Neuronal stem cell (in vitro differentiated cells): ENCODE data around the gene MARCHF3.

Experiments used
- DNase-seq: peaks from one replicate; pipeline ENCODE4 v3.0.0-alpha.2; 2013; ENCODE audit warnings: low spot score
- H2AFZ ChIP-seq: one replicate; pipeline ENCODE4 v1.6.1; 2013; ENCODE audit warnings: mild to moderate bottlenecking, low read length, inconsistent platforms
- H2AK5ac ChIP-seq: 2 replicates; pipeline ENCODE4 v1.6.1; 2013; ENCODE audit warnings: low read depth, mild to moderate bottlenecking, inconsistent platforms, low read length, moderate library complexity, mixed read lengths
- H2BK120ac ChIP-seq: 2 replicates; pipeline ENCODE4 v1.6.1; 2013; ENCODE audit warnings: low read depth, mild to moderate bottlenecking, inconsistent platforms, low read length, moderate library complexity, mixed read lengths
- H2BK12ac ChIP-seq: one replicate; pipeline ENCODE4 v1.6.1; 2013; ENCODE audit warnings: low read length, inconsistent platforms
- H2BK15ac ChIP-seq: 2 replicates; pipeline ENCODE4 v1.6.1; 2013; ENCODE audit warnings: mild to moderate bottlenecking, low read length, inconsistent platforms, mixed read lengths
- H2BK5ac ChIP-seq: one replicate; pipeline ENCODE4 v1.6.1; 2013; ENCODE audit warnings: inconsistent platforms, mild to moderate bottlenecking, low read length, moderate library complexity
- H3K14ac ChIP-seq: one replicate; pipeline ENCODE4 v1.6.1; 2013; ENCODE audit warnings: low read length, inconsistent platforms
- H3K18ac ChIP-seq: 2 replicates; pipeline ENCODE4 v1.6.1; 2013; ENCODE audit warnings: low read length, inconsistent platforms
- H3K23ac ChIP-seq: 2 replicates; pipeline ENCODE4 v1.6.1; 2013; ENCODE audit warnings: low read depth, mild to moderate bottlenecking, mixed read lengths, low read length, inconsistent platforms; ENCODE audit not compliant: poor library complexity
- H3K27ac ChIP-seq: replicated peaks from 3 replicates; pipeline ENCODE4 v1.5.1; 2013; ENCODE audit warnings: low read length, inconsistent platforms
- H3K27me3 ChIP-seq, 3 experiments: 2 replicates each; pipeline ENCODE4 v1.6.1; 2013; ENCODE audit warnings: low read length in 3 of 3, mild to moderate bottlenecking in 2 of 3, inconsistent platforms in 1 of 3, low read depth in 1 of 3, mixed read lengths in 1 of 3, moderate library complexity in 1 of 3; ENCODE audit not compliant: control insufficient read depth in 3 of 3, insufficient read depth in 3 of 3
- H3K36me3 ChIP-seq, 2 donors: replicated peaks in 1 of 2; 2 replicates each; pipeline ENCODE4 v1.6.1; 2013; ENCODE audit warnings: low read length in 2 of 2; ENCODE audit not compliant: control insufficient read depth in 2 of 2, insufficient read depth in 2 of 2
- H3K4ac ChIP-seq: 2 replicates; pipeline ENCODE4 v1.6.1; 2013; ENCODE audit warnings: inconsistent platforms, mild to moderate bottlenecking, low read length, moderate library complexity
- H3K4me1 ChIP-seq, 2 donors: 1 replicate in 1 of 2; 2 replicates in 1 of 2; pipeline ENCODE4 v1.6.1; 2013; ENCODE audit warnings: low read length in 2 of 2, low read depth in 1 of 2; ENCODE audit not compliant: control insufficient read depth in 2 of 2, insufficient read depth in 1 of 2
- H3K4me2 ChIP-seq: one replicate; pipeline ENCODE4 v1.6.1; 2013; ENCODE audit warnings: mild to moderate bottlenecking, low read length, inconsistent platforms; ENCODE audit not compliant: insufficient read depth, poor library complexity, severe bottlenecking
- H3K4me3 ChIP-seq, 2 donors: 2 replicates each; pipeline ENCODE4 v1.5.1; 2013; ENCODE audit warnings: low read length in 2 of 2, mild to moderate bottlenecking in 2 of 2, inconsistent platforms in 1 of 2, moderate library complexity in 1 of 2
- H3K79me1 ChIP-seq: one replicate; pipeline ENCODE4 v1.6.1; 2013; ENCODE audit warnings: low read depth, mild to moderate bottlenecking, inconsistent platforms, low read length, moderate library complexity
- H3K9ac ChIP-seq: one replicate; pipeline ENCODE4 v1.6.1; 2013; ENCODE audit warnings: mild to moderate bottlenecking, low read depth, low read length, inconsistent platforms; ENCODE audit not compliant: poor library complexity
- H3K9me3 ChIP-seq, 2 donors: replicated peaks in 1 of 2; 2 replicates each; pipeline versions ENCODE3 to v1.6.1; 2013; ENCODE audit warnings: low read length in 2 of 2, mild to moderate bottlenecking in 2 of 2, inconsistent platforms in 1 of 2, low read depth in 1 of 2, mixed read lengths in 1 of 2, moderate library complexity in 1 of 2; ENCODE audit not compliant: control insufficient read depth in 2 of 2, insufficient read depth in 1 of 2
- H4K8ac ChIP-seq: one replicate; pipeline ENCODE4 v1.6.1; 2013; ENCODE audit warnings: low read depth, mild to moderate bottlenecking, inconsistent platforms, low read length, moderate library complexity
- H4K91ac ChIP-seq: one replicate; pipeline ENCODE4 v1.6.1; 2013; ENCODE audit warnings: low read length, low read depth, mild to moderate bottlenecking, inconsistent platforms; ENCODE audit not compliant: poor library complexity
- WGBS, 2 donors: extraction: QIAGEN DNeasy Blood & Tissue Kit; methylation state at CpG; one replicate each; pipeline ENCODE4 v1.1.7; 2013; ENCODE audit warnings: missing lambda C conversion rate in 2 of 2, mixed read lengths in 1 of 2; ENCODE audit not compliant: insufficient read length in 2 of 2, insufficient replicate concordance in 1 of 2; ENCODE audit errors: extremely low coverage in 2 of 2; 5-methylcytosine and 5-hydroxymethylcytosine counted together

Gene MARCHF3

GRCh38 chr5:127009784-127010183, 20.6 kb downstream of the MARCHF3 start:
- H2BK120ac ChIP-seq: no peak overlapping the region
- no peak overlapping the region for H4K91ac ChIP-seq
- no peak overlapping the region for H3K18ac ChIP-seq
- H3K27me3 ChIP-seq: no peaks in the 10 kb centered on the region
- DNase-seq: no peak
- no peaks in the 10 kb centered on the region for H3K9me3 ChIP-seq
- no peaks in the 10 kb centered on the region for H3K36me3 ChIP-seq
- no CpG with 5 or more reads among the region's 1 CpG for WGBS, 2 donors
- H3K4me2 ChIP-seq: no peak overlapping the region
- H3K23ac ChIP-seq: no peak overlapping the region
- H3K27ac ChIP-seq: no peak overlapping the region
- no peak overlapping the region for H3K9ac ChIP-seq
- no peak overlapping the region for H3K4ac ChIP-seq
- H2BK5ac ChIP-seq: no peak overlapping the region
- no peak overlapping the region for H3K4me3 ChIP-seq
- no peaks in the 10 kb centered on the region for H3K4me1 ChIP-seq
- H2AK5ac ChIP-seq: no peak overlapping the region
- no peaks in the 10 kb centered on the region for H3K79me1 ChIP-seq
- H3K14ac ChIP-seq: no peak overlapping the region
- H2BK15ac ChIP-seq: no peak overlapping the region
- H4K8ac ChIP-seq: no peak overlapping the region
- no peak overlapping the region for H2AFZ ChIP-seq
- no peak overlapping the region for H2BK12ac ChIP-seq

- H2BK12ac ChIP-seq: no peak overlapping the region
- no peak overlapping the region for H3K14ac ChIP-seq
- WGBS, 2 donors: no CpG with 5 or more reads among the region's 6 CpGs
- H3K9me3 ChIP-seq: no peaks in the 10 kb centered on the region
- DNase-seq: no peak
- H3K27ac ChIP-seq: no peak overlapping the region
- H4K91ac ChIP-seq: no peak overlapping the region
- no peak overlapping the region for H2BK120ac ChIP-seq
- H2BK15ac ChIP-seq: no peak overlapping the region
- H3K27me3 ChIP-seq: no peaks in the 10 kb centered on the region
- H3K18ac ChIP-seq: no peak overlapping the region
- H3K36me3 ChIP-seq: no peaks in the 10 kb centered on the region
- H3K4ac ChIP-seq: no peak overlapping the region
- H3K4me1 ChIP-seq: no peaks in the 10 kb centered on the region
- H3K4me2 ChIP-seq: no peak overlapping the region
- no peak overlapping the region for H2AK5ac ChIP-seq
- no peak overlapping the region for H3K23ac ChIP-seq
- H3K79me1 ChIP-seq: no peaks in the 10 kb centered on the region
- no peak overlapping the region for H2BK5ac ChIP-seq
- H3K4me3 ChIP-seq: no peak overlapping the region
- H4K8ac ChIP-seq: no peak overlapping the region
- no peak overlapping the region for H2AFZ ChIP-seq
- no peak overlapping the region for H3K9ac ChIP-seq
Observed at GRCh38 chr5:127008300-127008975, 21.9 kb downstream of the MARCHF3 start.

GRCh38 chr5:127007522-127007921, 22.8 kb downstream of the MARCHF3 start:
- no peaks in the 10 kb centered on the region for H3K36me3 ChIP-seq
- no CpG with 5 or more reads among the region's 1 CpG for WGBS, 2 donors
- H4K8ac ChIP-seq: no peak overlapping the region
- H2BK12ac ChIP-seq: no peak overlapping the region
- no peak overlapping the region for H3K23ac ChIP-seq
- H2AK5ac ChIP-seq: no peak overlapping the region
- H3K79me1 ChIP-seq: no peaks in the 10 kb centered on the region
- H4K91ac ChIP-seq: no peak overlapping the region
- no peak overlapping the region for H3K27ac ChIP-seq
- no peak overlapping the region for H2BK120ac ChIP-seq
- H3K4me2 ChIP-seq: no peak overlapping the region
- no peaks in the 10 kb centered on the region for H3K27me3 ChIP-seq
- H3K14ac ChIP-seq: no peak overlapping the region
- H2AFZ ChIP-seq: no peak overlapping the region
- no peak overlapping the region for H3K4ac ChIP-seq
- no peak overlapping the region for H3K4me3 ChIP-seq
- DNase-seq: no peak
- H3K18ac ChIP-seq: no peak overlapping the region
- H3K9me3 ChIP-seq: no peaks in the 10 kb centered on the region
- H3K4me1 ChIP-seq: peaks cover 0 to 3% of the 10 kb centered on the region in 2 donors
- no peak overlapping the region for H2BK15ac ChIP-seq
- no peak overlapping the region for H2BK5ac ChIP-seq
- H3K9ac ChIP-seq: no peak overlapping the region

- Histone ChIP-seq H3K4ac (no peak overlapping the region), H3K14ac (no peak overlapping the region), H3K79me1 (no peaks in the 10 kb centered on the region), H2BK15ac (no peak overlapping the region), H4K8ac (no peak overlapping the region), H2BK5ac (no peak overlapping the region), H3K9me3 (no peaks in the 10 kb centered on the region), H3K4me2 (no peak overlapping the region), H4K91ac (no peak overlapping the region), H2AK5ac (no peak overlapping the region), H2BK12ac (no peak overlapping the region), H3K4me3 (no peak overlapping the region), H3K36me3 (no peaks in the 10 kb centered on the region), H3K27me3 (no peaks in the 10 kb centered on the region), H3K4me1 (peaks cover 0 to 7% of the 10 kb centered on the region in 2 donors), H3K27ac (no peak overlapping the region), H3K9ac (no peak overlapping the region), H2BK120ac (no peak overlapping the region), H3K23ac (no peak overlapping the region), H3K18ac (no peak overlapping the region), H2AFZ (no peak overlapping the region)
- no CpG with 5 or more reads among the region's 5 CpGs for WGBS, 2 donors
- DNase-seq: no peak
Observed at GRCh38 chr5:127006744-127007143, 23.6 kb downstream of the MARCHF3 start.
